HG02798 (cell line): Measurements from ENCODE around the gene KRTAP12-2.
"Not testable (repeated sequence)": the region's sequence is repeated elsewhere in the genome, so short reads cannot be mapped to it uniquely, and the experiment has no call there.

Experiments
- ATAC-seq: cut with Tn5 transposase; IDR thresholded peaks from one replicate; pipeline ENCODE4 v1.9.1; 2021; ENCODE audit warnings: mild to moderate bottlenecking; ENCODE audit not compliant: unreplicated experiment, poor library complexity

KRTAP12-2 gene

GRCh38 chr21:44686000-44686781, 19.5 kb upstream of the KRTAP12-2 start:
- no peak for ATAC-seq

GRCh38 chr21:44685050-44685449, 18.3 kb upstream of the KRTAP12-2 start:
- not testable (repeated sequence) for ATAC-seq

GRCh38 chr21:44684483-44684882, 17.8 kb upstream of the KRTAP12-2 start:
- ATAC-seq = no peak

- ATAC-seq = no peak
Measured at GRCh38 chr21:44684077-44684476, 17.4 kb upstream of the KRTAP12-2 start.

GRCh38 chr21:44682580-44683151, 15.9 kb upstream of the KRTAP12-2 start:
- ATAC-seq = no peak

GRCh38 chr21:44681861-44682579, 15.3 kb upstream of the KRTAP12-2 start, which contains the start of gene KRTAP12-1:
KRTAP12-1 (minus strand) TSS chr21:44682163; CDS start chr21:44682123, 40 bp downstream.
- no peak for ATAC-seq

- no peak for ATAC-seq
Measured at GRCh38 chr21:44681152-44681551, 14.4 kb upstream of the KRTAP12-2 start.

GRCh38 chr21:44677881-44678280, 11.2 kb upstream of the KRTAP12-2 start:
- no peak for ATAC-seq

GRCh38 chr21:44671911-44672310, 5.2 kb upstream of the KRTAP12-2 start:
- no peak for ATAC-seq

- no peak for ATAC-seq
Measured at GRCh38 chr21:44670642-44671432, 4.1 kb upstream of the KRTAP12-2 start.

GRCh38 chr21:44667612-44668011, 885 bp upstream of the KRTAP12-2 start:
- no peak for ATAC-seq

- no peak for ATAC-seq
Measured at GRCh38 chr21:44664691-44665090, 2.0 kb downstream of the KRTAP12-2 start.

- ATAC-seq = not testable (repeated sequence)
Measured at GRCh38 chr21:44661567-44661966, 5.2 kb downstream of the KRTAP12-2 start.

- no peak for ATAC-seq
Measured at GRCh38 chr21:44658913-44659595, 7.7 kb downstream of the KRTAP12-2 start.

- ATAC-seq = no peak
Measured at GRCh38 chr21:44658541-44658910, 8.2 kb downstream of the KRTAP12-2 start.

- no peak for ATAC-seq
Measured at GRCh38 chr21:44657635-44658540, 8.8 kb downstream of the KRTAP12-2 start, which contains the start of gene KRTAP12-3. KRTAP12-3 (plus strand) TSS chr21:44657932; CDS start chr21:44657980, 48 bp downstream.

- no peak for ATAC-seq
Measured at GRCh38 chr21:44656868-44657267, 9.9 kb downstream of the KRTAP12-2 start.

- no peak for ATAC-seq
Measured at GRCh38 chr21:44654576-44655175, 12.1 kb downstream of the KRTAP12-2 start, which contains the start of gene KRTAP12-4. KRTAP12-4 (minus strand) TSS chr21:44654659; CDS start chr21:44654614, 45 bp downstream.
